B cell (primary cell): ENCODE measurements around the gene ADRM1. TPM values are rescaled to one million over a fixed set of nuclear protein-coding genes. Genes with fewer than 3 reads are reported as not detected.

Experiments used
- ATAC-seq: fragments of 200-7000 bp; cut with Tn5 transposase; one replicate; pipeline ENCODE4 v1.10.0; 2021; ENCODE audit warnings: low read depth, mild to moderate bottlenecking, moderate number of reproducible peaks, moderate library complexity
- CTCF ChIA-PET: fragments of 350-600 bp; sonication (Branson Sonifier 250); formaldehyde crosslinking; loops from one replicate; lab custom pipeline; 2021; ENCODE audit warnings: antibody characterized with exemption, inconsistent platforms; lab: Charles Lee
- POLR2A ChIA-PET: fragments of 350-600 bp; sonication (Branson Sonifier 250); formaldehyde crosslinking; loops from one replicate; lab custom pipeline; 2021; ENCODE audit warnings: antibody characterized with exemption; lab: Charles Lee
- DNase-seq: peaks from one replicate; pipeline ENCODE4 v3.0.0; 2013
- H2AFZ ChIP-seq: 2 replicates; pipeline ENCODE4 v1.6.1; 2012; ENCODE audit warnings: mild to moderate bottlenecking, low read depth, low read length; ENCODE audit not compliant: insufficient read depth, poor library complexity, severe bottlenecking
- H3K27ac ChIP-seq, 2 donors: 1 replicate in 1 of 2; 2 replicates in 1 of 2; pipeline ENCODE4 v1.5.1; 2012 to 2013; ENCODE audit warnings: low read length in 2 of 2, mild to moderate bottlenecking in 2 of 2, moderate library complexity in 1 of 2
- H3K27me3 ChIP-seq, 4 experiments: fragments of 200-600 bp in 1 of 4; sonication (generic) in 1 of 4; replicated peaks in 1 of 4; 1 replicate in 2 of 4; 2 replicates in 2 of 4; pipeline versions ENCODE4 v1.6.1 to v1.7.0; 2013 to 2016; ENCODE audit warnings: low read length in 3 of 4, mild to moderate bottlenecking in 2 of 4, mixed read lengths in 1 of 4, moderate library complexity in 1 of 4; ENCODE audit not compliant: insufficient read depth in 4 of 4, control insufficient read depth in 3 of 4; ENCODE audit errors: control extremely low read depth in 1 of 4
- H3K36me3 ChIP-seq, 2 experiments: replicated peaks in 1 of 2; 1 replicate in 1 of 2; 2 replicates in 1 of 2; pipeline versions ENCODE4 v1.6.1 to v1.7.1; 2013; ENCODE audit warnings: low read length in 1 of 2; ENCODE audit not compliant: insufficient read depth in 2 of 2, control insufficient read depth in 1 of 2; ENCODE audit errors: control extremely low read depth in 1 of 2, extremely low read depth in 1 of 2
- H3K4me1 ChIP-seq, 2 donors: fragments of 200-600 bp in 1 of 2; sonication (generic) in 1 of 2; 1 replicate in 1 of 2; 2 replicates in 1 of 2; pipeline versions ENCODE4 v1.5.1 to v1.6.1; 2013 to 2017; ENCODE audit warnings: low read length in 2 of 2; ENCODE audit not compliant: control insufficient read depth in 2 of 2, insufficient read depth in 2 of 2
- H3K4me2 ChIP-seq: replicated peaks from 2 replicates; pipeline ENCODE3; 2012; ENCODE audit warnings: mild to moderate bottlenecking, low read depth, low read length; ENCODE audit not compliant: poor library complexity, severe bottlenecking
- H3K4me3 ChIP-seq, 5 experiments: fragments of 200-600 bp in 1 of 5; sonication (generic) in 1 of 5; 1 replicate in 3 of 5; 2 replicates in 2 of 5; pipeline versions ENCODE4 v1.5.1 to v1.7.0; 2011 to 2016; ENCODE audit warnings: low read length in 4 of 5, mild to moderate bottlenecking in 4 of 5, low read depth in 2 of 5, control low read depth in 1 of 5, moderate library complexity in 1 of 5; ENCODE audit not compliant: insufficient read depth in 1 of 5; ENCODE audit errors: control extremely low read depth in 1 of 5, extremely low read depth in 1 of 5
- H3K79me2 ChIP-seq: fragments of 200-600 bp; sonication (generic); one replicate; pipeline ENCODE4 v1.6.0; 2016; ENCODE audit warnings: low read length; ENCODE audit not compliant: control insufficient read depth, insufficient read depth
- H3K9ac ChIP-seq: fragments of 200-600 bp; sonication (generic); 2 replicates; pipeline ENCODE4 v1.6.1; 2017; ENCODE audit warnings: mild to moderate bottlenecking, low read length, moderate library complexity
- H3K9me3 ChIP-seq, 3 donors: one replicate each; pipeline versions ENCODE4 v1.6.1 to v1.7.1; 2013; ENCODE audit warnings: low read length in 2 of 3; ENCODE audit not compliant: control insufficient read depth in 2 of 3, insufficient read depth in 1 of 3; ENCODE audit errors: control extremely low read depth in 1 of 3
- H4K20me1 ChIP-seq: 2 replicates; pipeline ENCODE4 v1.6.0; 2012; ENCODE audit warnings: mild to moderate bottlenecking, low read length; ENCODE audit not compliant: insufficient read depth, control insufficient read depth, poor library complexity, severe bottlenecking
- H3K27ac Mint-ChIP-seq: one replicate; pipeline ENCODE4 v1.8.0; 2021; ENCODE audit warnings: mixed read lengths
- H3K27me3 Mint-ChIP-seq: one replicate; pipeline ENCODE4 v1.8.0; 2021; ENCODE audit warnings: mixed read lengths
- H3K4me1 Mint-ChIP-seq: one replicate; pipeline ENCODE4 v1.8.0; 2021; ENCODE audit warnings: mixed read lengths
- H3K4me3 Mint-ChIP-seq: one replicate; pipeline ENCODE4 v1.8.0; 2021; ENCODE audit warnings: mixed read lengths
- H3K9me3 Mint-ChIP-seq: one replicate; pipeline ENCODE4 v1.8.0; 2022; ENCODE audit warnings: mixed read lengths; ENCODE audit not compliant: insufficient read depth
- EZH2 ChIP-seq: IDR thresholded peaks from 2 replicates; pipeline ENCODE4 v1.6.1; 2012; ENCODE audit warnings: borderline replicate concordance, low read depth, mild to moderate bottlenecking, moderate library complexity, low read length; ENCODE audit not compliant: insufficient read depth, poor library complexity, severe bottlenecking
- WGBS: methylation state at CpG from one replicate; pipeline ENCODE4 v1.1.5; 2013; ENCODE audit warnings: missing lambda C conversion rate; ENCODE audit not compliant: insufficient coverage; 5-methylcytosine and 5-hydroxymethylcytosine counted together
- intact Hi-C: fragments of 100-400 bp; cut with micrococcal nuclease; formaldehyde crosslinking; loops from one replicate; pipeline ENCODE4 v1.10.0; 2022
- polyA plus RNA-seq: library from polyadenylated mRNA; depleted of rRNA; stranded (reverse); fragments of >200 nt; gene quantifications from 2 replicates; pipeline ENCODE4 v1.2.3, GENCODE V29; 2012
- total RNA-seq, 2 donors: library from RNA; stranded (reverse); fragments of 120-200 nt in 1 of 2; gene quantifications; 1 replicate in 1 of 2; 2 replicates in 1 of 2; pipeline versions ENCODE4 v1.2.3 to v1.2.4, GENCODE V29; 2013 to 2022
- TF ChIP-seq, protein P1 (sequence below): fragments of 200-600 bp; IDR thresholded peaks from one replicate; pipeline ENCODE4 v1.8.0; 2022; ENCODE audit warnings: antibody characterized with exemption, mild to moderate bottlenecking

ADRM1 gene
- total and polyA plus RNA-seq, 2 donors (not counting 1 experiment from before 2014, with no cell fraction given) = 73.9 to 87.2 TPM

- ATAC-seq (no peak), DNase-seq (no peak)
- Histone ChIP-seq H3K4me3 (no peak overlapping the region), H3K9ac (no peak overlapping the region), H3K36me3 (peaks cover 0 to 32% of the 10 kb centered on the region in 2 experiments), H3K79me2 (no peaks in the 10 kb centered on the region), H3K4me1 (peaks cover 45 to 52% of the 10 kb centered on the region in 2 donors), H3K27ac (no peak overlapping the region), H4K20me1 (no peaks in the 10 kb centered on the region), H3K4me2 (no peak overlapping the region), H3K27me3 (no peaks in the 10 kb centered on the region), H2AFZ (no peak overlapping the region), H3K9me3 (peaks cover 0 to 18% (median 0%) of the 10 kb centered on the region in 3 donors)
- no peaks in the 10 kb centered on the region for H3K27me3 Mint-ChIP-seq
- intact Hi-C loops = loop anchor here (5.0 kb wide), 1 partner anchor 52 kb away; the partner anchor contains the start of gene RPS21
- H3K27ac Mint-ChIP-seq = no peak overlapping the region
- ChIA-PET CTCF (no interaction called here), POLR2A (no interaction called here)
- TF ChIP-seq, protein P1, sequence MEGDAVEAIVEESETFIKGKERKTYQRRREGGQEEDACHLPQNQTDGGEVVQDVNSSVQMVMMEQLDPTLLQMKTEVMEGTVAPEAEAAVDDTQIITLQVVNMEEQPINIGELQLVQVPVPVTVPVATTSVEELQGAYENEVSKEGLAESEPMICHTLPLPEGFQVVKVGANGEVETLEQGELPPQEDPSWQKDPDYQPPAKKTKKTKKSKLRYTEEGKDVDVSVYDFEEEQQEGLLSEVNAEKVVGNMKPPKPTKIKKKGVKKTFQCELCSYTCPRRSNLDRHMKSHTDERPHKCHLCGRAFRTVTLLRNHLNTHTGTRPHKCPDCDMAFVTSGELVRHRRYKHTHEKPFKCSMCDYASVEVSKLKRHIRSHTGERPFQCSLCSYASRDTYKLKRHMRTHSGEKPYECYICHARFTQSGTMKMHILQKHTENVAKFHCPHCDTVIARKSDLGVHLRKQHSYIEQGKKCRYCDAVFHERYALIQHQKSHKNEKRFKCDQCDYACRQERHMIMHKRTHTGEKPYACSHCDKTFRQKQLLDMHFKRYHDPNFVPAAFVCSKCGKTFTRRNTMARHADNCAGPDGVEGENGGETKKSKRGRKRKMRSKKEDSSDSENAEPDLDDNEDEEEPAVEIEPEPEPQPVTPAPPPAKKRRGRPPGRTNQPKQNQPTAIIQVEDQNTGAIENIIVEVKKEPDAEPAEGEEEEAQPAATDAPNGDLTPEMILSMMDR = no peak
- no peak overlapping the region for H3K4me3 Mint-ChIP-seq
- peaks cover 3% of the 10 kb centered on the region for H3K9me3 Mint-ChIP-seq
- peaks cover 42% of the 10 kb centered on the region for H3K4me1 Mint-ChIP-seq
- WGBS = 93% methylated on average over 13 of the region's 13 CpGs
Measured at GRCh38 chr20:62334881-62335280, 32.1 kb downstream of the ADRM1 start.

- no peak for TF ChIP-seq EZH2
- TF ChIP-seq, protein P1 = no peak
- H3K9me3 ChIP-seq = peaks cover 0 to 18% (median 0%) of the 10 kb centered on the region in 3 donors
- Mint-ChIP-seq H3K4me1 (peaks cover 47% of the 10 kb centered on the region), H3K9me3 (peaks cover 3% of the 10 kb centered on the region), H3K4me3 (no peak overlapping the region), H3K27ac (peak overlapping the region; percentile 93), H3K27me3 (no peaks in the 10 kb centered on the region)
- POLR2A ChIA-PET = no interaction called here
- peak overlapping the region; percentile 82 for H3K4me2 ChIP-seq
- no peaks in the 10 kb centered on the region for H3K79me2 ChIP-seq
- H3K9ac ChIP-seq = peak overlapping the region; percentile 9
- peak overlapping the region; percentile 57 to 87 for H3K27ac ChIP-seq
- H3K27me3 ChIP-seq = no peaks in the 10 kb centered on the region
- intact Hi-C loops = loop anchor here (5.0 kb wide), 1 partner anchor 52 kb away; the partner anchor contains the start of gene RPS21
- H4K20me1 ChIP-seq = no peaks in the 10 kb centered on the region
- H3K36me3 ChIP-seq = peaks cover 0 to 25% of the 10 kb centered on the region in 2 experiments
- no peak overlapping the region for H2AFZ ChIP-seq
- peaks cover 52 to 58% of the 10 kb centered on the region in 2 donors for H3K4me1 ChIP-seq
- ATAC-seq (no peak), DNase-seq (no peak)
- no peak overlapping the region for H3K4me3 ChIP-seq
- WGBS = 98% methylated on average over 6 of the region's 6 CpGs
- CTCF ChIA-PET = interaction anchor here (1.5 kb wide), 1 partner anchor 48 kb away, joined by 3 read pairs; no protein-coding TSS in a partner anchor
Measured at GRCh38 chr20:62335532-62335931, 32.7 kb downstream of the ADRM1 start.
